Measurements from ENCODE around the gene ZFYVE1.
"Not testable (repeated sequence)": the region's sequence is repeated elsewhere in the genome, so short reads cannot be mapped to it uniquely, and the experiment has no call there.

GRCh38 chr14:72956741-72957140, 70.2 kb downstream of the ZFYVE1 start:
- TF ChIP-seq POLR2AphosphoS5 (IDR thresholded peaks at IDR 0.05; ENCODE audit: low read depth, low read length); EZH2phosphoT487 (IDR thresholded peaks at IDR 0.05; ENCODE audit: borderline replicate concordance, low read depth); MXI1 (IDR thresholded peaks at IDR 0.05; ENCODE audit: low read depth, low read length); CTCF (IDR thresholded peaks at IDR 0.05); NFIC (IDR thresholded peaks at IDR 0.05; ENCODE audit: borderline replicate concordance): not testable (repeated sequence)

Measured in SK-N-SH (cell line).